HG03442 (cell line): ENCODE measurements around the gene TMEM191C.
"Not testable (repeated sequence)": the region's sequence is repeated elsewhere in the genome, so short reads cannot be mapped to it uniquely, and the experiment has no call there.

ENCODE experiments used
- ATAC-seq: cut with Tn5 transposase; IDR thresholded peaks from one replicate; pipeline ENCODE4 v1.9.1; 2021; ENCODE audit warnings: mild to moderate bottlenecking, moderate library complexity; ENCODE audit not compliant: unreplicated experiment

TMEM191C gene

GRCh38 chr22:21472984-21473383, 5.8 kb downstream of the TMEM191C start:
- not testable (repeated sequence) for ATAC-seq

- ATAC-seq: not testable (repeated sequence)
Observed at GRCh38 chr22:21473664-21474063, 6.5 kb downstream of the TMEM191C start.

- ATAC-seq: not testable (repeated sequence)
Observed at GRCh38 chr22:21484039-21484438, 16.9 kb downstream of the TMEM191C start.

- not testable (repeated sequence) for ATAC-seq
Observed at GRCh38 chr22:21487723-21488122, 20.5 kb downstream of the TMEM191C start.

DNA sequence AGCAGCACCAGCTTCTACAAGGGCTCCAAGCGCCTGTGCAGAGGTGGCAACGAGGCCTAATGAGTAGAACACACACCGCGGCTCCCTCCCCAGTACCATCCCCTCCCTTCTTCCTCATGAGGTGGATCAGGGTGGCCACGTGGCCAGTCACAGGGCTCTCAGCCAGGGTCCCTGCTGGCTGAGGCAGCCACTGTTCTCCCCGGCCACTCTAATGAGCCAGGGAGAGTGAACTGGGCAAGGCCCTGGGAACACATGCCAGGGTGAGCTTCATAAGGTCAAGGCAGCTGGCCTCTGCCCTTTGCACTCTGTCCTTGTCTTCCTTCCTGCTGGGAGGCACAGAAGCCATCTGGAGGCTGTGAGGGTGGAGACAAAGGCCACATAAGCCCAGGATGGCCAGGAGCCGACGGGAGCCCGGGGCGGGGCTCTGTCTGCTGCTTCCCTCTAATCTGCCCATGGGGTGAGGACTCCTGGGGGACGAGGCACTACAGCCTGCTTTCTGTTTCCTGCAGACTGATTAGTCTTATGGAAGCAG, 22.0 kb downstream of the TMEM191C start:
- not testable (repeated sequence) for ATAC-seq

DNA sequence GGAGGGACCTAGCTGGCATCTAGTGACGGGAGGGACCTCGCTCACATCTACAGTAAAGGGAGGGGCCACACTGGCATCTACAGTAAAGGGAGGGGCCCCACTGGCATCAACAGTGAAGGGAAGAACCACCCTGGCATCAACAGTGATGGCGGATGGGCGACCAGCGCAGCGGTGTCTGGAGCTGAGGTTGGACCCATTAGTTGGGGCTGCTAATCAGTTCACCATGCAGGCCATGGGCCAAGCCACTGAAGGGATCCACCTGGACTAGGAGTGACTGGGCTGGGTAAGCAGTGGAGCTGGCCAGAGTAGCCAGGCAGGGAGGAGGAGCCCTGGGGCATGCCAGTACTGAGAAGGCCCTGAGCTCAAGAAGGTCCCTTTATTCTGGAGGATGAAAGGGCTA, 23.4 kb downstream of the TMEM191C start:
- ATAC-seq: not testable (repeated sequence)

GRCh38 chr22:21492271-21492670, 25.1 kb downstream of the TMEM191C start:
- ATAC-seq: not testable (repeated sequence)

DNA sequence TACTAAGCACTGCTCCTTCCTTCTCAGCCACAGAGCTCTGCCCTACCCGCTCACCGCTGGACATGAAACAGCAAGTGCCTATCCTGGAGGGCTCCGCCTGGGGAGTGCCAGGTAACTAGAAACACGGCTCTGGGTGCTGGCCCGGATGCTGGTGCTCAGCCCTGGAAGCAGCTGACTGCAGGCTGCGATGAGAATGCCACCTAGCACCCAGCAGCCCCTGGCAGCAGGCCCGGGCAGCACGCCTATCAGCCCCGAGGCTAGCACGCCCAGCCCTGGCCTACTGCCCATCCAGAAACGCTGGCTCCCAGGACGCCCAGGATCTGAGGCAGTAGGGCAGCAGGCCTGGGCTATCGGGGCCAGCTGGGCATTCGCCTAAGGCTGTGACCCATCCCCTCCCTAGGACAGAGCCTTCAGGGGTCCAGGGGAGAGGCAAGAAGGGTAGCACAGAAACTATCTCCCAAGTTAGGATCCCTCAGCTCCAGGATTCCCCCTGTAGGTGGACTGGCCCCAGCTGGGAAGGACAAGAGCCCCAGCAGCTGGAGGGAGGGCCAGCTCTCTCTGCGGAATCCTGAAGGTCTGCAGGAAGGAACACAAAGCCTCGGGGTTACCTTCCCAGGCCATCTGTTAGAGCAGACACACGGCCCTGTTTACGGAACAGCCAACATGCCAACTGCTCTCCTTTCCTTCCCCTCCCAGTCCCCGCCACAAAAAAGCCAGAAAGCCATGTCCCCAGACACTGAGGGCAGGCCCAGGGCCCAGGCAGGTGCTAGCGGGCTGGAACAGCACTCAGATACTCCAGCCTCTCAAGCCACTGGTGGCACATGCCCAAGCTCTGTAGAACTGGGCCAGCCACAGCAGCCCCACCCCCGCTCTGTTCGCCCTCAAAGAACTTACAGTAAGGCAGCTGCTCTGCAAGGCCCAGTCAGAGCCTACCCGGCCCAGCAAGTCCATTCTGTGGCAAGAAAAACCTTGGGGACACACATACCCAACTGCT, 26.9 kb downstream of the TMEM191C start:
- not testable (repeated sequence) for ATAC-seq

DNA sequence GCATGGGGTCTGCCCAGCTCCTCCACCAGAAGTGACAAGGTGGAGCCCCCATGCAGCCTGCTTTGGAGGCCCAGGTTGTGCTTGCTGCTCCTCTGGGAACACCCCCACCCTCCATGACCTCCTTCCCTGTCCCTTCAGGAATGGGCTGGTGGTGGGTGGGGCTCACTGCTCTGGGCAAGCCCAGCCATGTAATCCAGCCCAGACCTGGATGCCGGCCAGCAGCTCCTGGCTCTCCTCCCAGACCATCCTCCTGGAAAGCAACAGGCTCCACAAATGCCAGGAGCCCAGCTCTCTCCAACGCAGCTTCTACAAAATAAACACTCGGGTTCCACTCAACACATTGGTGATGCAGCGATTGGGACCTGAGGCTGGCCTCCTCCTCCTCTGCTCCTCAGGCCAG, 30.8 kb downstream of the TMEM191C start:
- not testable (repeated sequence) for ATAC-seq

DNA sequence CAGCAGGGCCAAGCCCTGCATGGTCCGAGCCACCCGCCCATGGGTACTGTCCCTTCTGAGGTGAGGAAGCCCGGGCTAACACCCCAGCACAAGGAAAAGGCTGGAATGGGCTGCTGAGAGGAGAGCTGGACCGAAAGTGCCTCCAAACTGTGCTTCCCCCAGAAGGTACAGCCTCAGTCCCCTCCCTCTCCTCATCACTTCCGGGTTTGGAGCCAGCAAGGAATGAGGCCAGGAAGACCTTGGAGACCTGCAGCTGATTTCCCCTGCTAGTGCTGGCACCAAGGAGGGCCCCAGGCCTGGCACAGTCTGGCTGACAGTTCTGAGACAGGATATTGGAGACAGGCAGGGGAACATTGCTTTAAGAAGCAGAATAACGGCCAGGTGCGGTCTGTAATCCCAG, 31.3 kb downstream of the TMEM191C start:
- ATAC-seq: not testable (repeated sequence)

DNA sequence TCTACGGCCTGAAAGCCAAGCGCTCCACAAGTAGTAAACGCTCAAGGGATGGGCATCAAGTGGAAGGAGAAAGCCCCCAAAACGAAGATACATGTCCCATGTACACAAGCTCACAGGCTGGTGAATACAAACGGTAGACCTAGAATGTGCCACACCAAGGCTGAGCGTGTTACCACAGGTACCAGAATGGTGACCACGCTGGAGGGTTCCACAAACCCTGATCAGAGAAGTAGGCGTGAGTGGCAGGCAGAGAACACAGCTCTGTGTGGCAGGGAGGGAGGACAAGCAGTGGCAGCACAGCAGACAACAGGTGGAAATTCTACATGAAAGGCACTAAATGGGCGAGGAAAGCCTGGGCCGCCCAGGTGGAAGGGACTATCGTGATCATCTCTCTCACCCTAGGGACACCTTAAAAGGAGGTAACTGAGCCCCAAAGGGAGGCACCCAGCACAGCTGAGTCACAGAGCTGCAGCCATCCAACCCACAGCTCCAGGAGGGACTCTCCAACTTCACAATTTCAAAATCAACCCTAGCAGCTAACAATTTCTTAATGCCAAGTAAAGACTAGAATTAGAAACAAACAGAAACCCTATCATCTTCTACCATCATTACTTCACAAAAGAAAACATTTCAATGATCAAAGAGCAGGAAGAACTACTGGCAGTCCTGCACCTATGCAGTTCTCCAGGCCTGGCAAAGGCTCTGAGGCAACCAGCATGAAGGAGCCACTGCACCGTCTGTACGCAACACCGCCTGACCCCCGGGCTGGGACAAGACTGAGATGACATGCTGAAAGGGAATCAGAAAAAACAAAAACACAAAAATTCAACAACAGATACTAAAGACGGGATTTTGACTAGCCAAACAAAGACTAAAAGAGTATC, 32.7 kb downstream of the TMEM191C start:
- ATAC-seq: not testable (repeated sequence)

GRCh38 chr22:21510397-21510796, 43.2 kb downstream of the TMEM191C start:
- not testable (repeated sequence) for ATAC-seq

- ATAC-seq: not testable (repeated sequence)
Observed at GRCh38 chr22:21512022-21512421, 44.8 kb downstream of the TMEM191C start.

DNA sequence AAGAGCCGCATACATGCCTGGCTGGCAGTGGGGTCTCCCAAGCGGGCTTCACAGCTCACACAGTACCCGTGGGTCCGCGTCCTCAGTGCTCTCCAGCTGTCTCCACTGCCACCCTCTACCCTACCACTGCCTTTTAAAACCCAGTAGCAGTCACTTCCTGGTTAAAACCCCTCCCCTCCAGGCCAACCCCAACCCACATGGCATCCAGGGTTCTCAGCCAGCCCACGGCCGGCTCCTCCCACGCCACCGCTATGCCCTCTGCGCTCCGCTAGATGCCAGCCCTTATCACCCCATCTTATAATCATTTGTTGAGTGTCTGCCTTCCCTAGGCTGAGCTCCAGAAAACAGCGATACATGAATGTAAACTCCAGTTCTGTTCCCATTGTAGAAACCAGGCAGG, 46.9 kb downstream of the TMEM191C start:
- not testable (repeated sequence) for ATAC-seq

- not testable (repeated sequence) for ATAC-seq
Observed at GRCh38 chr22:21515234-21515633, 48.0 kb downstream of the TMEM191C start.

DNA sequence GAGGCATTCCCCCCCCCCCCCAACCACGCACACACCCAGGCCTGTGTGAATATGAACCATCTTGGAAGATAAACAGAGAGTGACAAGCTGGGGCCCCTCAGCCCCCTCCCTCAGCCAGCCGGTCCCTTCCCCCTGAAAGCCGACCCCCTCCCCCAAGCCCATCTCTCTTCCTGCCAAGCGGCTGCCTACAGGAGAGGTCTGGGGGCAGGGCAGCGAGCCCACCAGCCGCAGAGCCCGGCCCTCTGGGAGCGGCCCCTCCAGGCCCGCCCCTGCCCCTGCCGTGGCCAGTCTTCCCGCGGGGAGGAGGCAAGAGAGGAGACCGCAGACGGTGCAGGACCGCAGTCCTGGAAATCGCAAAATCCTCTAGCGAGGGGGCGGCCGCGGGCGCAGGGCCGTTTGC, 49.3 kb downstream of the TMEM191C start:
- not testable (repeated sequence) for ATAC-seq

DNA sequence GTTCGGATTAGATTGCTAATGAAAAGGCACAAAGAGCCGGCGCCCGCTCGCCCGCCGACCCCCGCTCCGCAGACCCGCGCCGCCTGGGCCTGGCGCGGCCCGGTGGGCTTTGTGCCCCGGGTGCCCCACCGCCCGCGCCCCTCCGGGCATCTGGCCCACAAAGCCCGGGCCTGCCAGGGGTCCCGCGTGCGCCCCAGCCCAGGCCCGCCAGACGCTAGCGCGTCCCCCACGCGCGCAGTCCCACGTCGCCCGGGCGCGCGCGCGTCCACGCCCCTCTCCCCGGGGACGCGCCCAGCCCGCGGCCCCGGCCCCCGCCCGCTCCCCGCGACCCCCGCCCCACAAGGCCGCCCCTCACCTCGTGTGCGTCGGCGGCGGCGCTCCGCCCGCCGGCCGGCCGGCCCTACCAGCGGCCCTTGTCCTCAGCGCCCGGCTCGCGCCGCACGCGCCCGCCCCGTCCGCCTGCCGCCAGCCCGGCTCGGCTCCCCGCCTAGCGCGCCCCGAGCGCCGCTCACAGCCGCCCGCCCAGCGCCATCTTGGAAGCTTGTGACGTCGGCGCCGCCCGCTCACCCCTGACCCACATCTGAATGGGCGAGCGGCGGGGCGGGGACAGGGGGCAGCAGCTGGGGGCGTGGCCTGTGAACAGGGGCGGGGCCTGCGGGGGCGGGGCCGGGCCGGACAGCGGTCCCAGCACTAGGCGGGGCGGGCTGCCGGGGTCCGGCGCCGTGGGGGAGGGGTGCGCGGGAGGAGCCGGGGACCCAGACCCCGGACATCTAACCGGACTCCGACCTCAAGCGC, 50.0 kb downstream of the TMEM191C start:
- ATAC-seq: peak; percentile 67
